Naive thymus-derived CD4-positive, alpha-beta T cell (primary cell): ENCODE measurements around the gene CIB1. TPM values are rescaled to one million over a fixed set of nuclear protein-coding genes. Genes with fewer than 3 reads are reported as not detected.
"Not testable (repeated sequence)": the region's sequence is repeated elsewhere in the genome, so short reads cannot be mapped to it uniquely, and the experiment has no call there.

Source experiments
- ATAC-seq: fragments of 150-1000 bp; cut with Tn5 transposase; 2 replicates; pipeline ENCODE4 v1.10.0; 2021; ENCODE audit warnings: mild to moderate bottlenecking, moderate library complexity
- CTCF ChIA-PET: fragments of 350-600 bp; sonication (Branson Sonifier 250); formaldehyde crosslinking; loops from one replicate; lab custom pipeline; 2021; ENCODE audit warnings: antibody characterized with exemption; lab: Charles Lee
- POLR2A ChIA-PET: fragments of 350-600 bp; sonication (Branson Sonifier 250); formaldehyde crosslinking; loops from one replicate; lab custom pipeline; 2021; ENCODE audit warnings: antibody characterized with exemption, inconsistent platforms; lab: Charles Lee
- DNase-seq, 9 donors: peaks; one replicate each; pipeline versions ENCODE4 v3.0.0 to v3.0.0-alpha.2; 2020 to 2022; ENCODE audit warnings: mixed read lengths in 1 of 9
- H3K27ac ChIP-seq: one replicate; pipeline ENCODE4 v1.7.0; 2013; ENCODE audit warnings: mild to moderate bottlenecking, low read depth, low read length, moderate library complexity
- H3K27me3 ChIP-seq, 2 donors: one replicate each; pipeline ENCODE4 v1.7.0; 2013; ENCODE audit warnings: low read length in 2 of 2, mild to moderate bottlenecking in 2 of 2, moderate library complexity in 2 of 2; ENCODE audit not compliant: control insufficient read depth in 2 of 2, insufficient read depth in 2 of 2
- H3K36me3 ChIP-seq, 3 experiments: 1 replicate in 2 of 3; 2 replicates in 1 of 3; pipeline ENCODE4 v1.7.0; 2013; ENCODE audit warnings: low read length in 3 of 3, mild to moderate bottlenecking in 3 of 3, moderate library complexity in 1 of 3; ENCODE audit not compliant: insufficient read depth in 3 of 3, control insufficient read depth in 2 of 3
- H3K4me1 ChIP-seq, 2 donors: one replicate each; pipeline ENCODE4 v1.7.0; 2013; ENCODE audit warnings: low read length in 2 of 2, mild to moderate bottlenecking in 2 of 2, moderate library complexity in 1 of 2; ENCODE audit not compliant: control insufficient read depth in 2 of 2, insufficient read depth in 2 of 2
- H3K4me3 ChIP-seq: 2 replicates; pipeline ENCODE4 v1.7.0; 2013; ENCODE audit warnings: mild to moderate bottlenecking, low read length
- H3K9me3 ChIP-seq, 3 experiments: 1 replicate in 2 of 3; 2 replicates in 1 of 3; pipeline ENCODE4 v1.7.0; 2013; ENCODE audit warnings: low read length in 3 of 3; ENCODE audit not compliant: control insufficient read depth in 2 of 3
- H3K27ac Mint-ChIP-seq, 9 donors: one replicate each; pipeline ENCODE4 v1.8.0; 2020 to 2022; ENCODE audit warnings: mixed read lengths in 9 of 9, mild to moderate bottlenecking in 8 of 9, moderate library complexity in 5 of 9, inconsistent platforms in 2 of 9
- H3K27me3 Mint-ChIP-seq, 5 donors: one replicate each; pipeline ENCODE4 v1.8.0; 2021 to 2022; ENCODE audit warnings: mixed read lengths in 5 of 5, mild to moderate bottlenecking in 1 of 5
- H3K36me3 Mint-ChIP-seq, 5 donors: one replicate each; pipeline ENCODE4 v1.8.0; 2020 to 2022; ENCODE audit warnings: mixed read lengths in 5 of 5, mild to moderate bottlenecking in 3 of 5, inconsistent platforms in 1 of 5
- H3K4me1 Mint-ChIP-seq, 7 donors: one replicate each; pipeline ENCODE4 v1.8.0; 2020 to 2022; ENCODE audit warnings: mixed read lengths in 7 of 7, mild to moderate bottlenecking in 3 of 7, inconsistent platforms in 1 of 7
- H3K4me3 Mint-ChIP-seq, 10 donors: one replicate each; pipeline ENCODE4 v1.8.0; 2020 to 2022; ENCODE audit warnings: mild to moderate bottlenecking in 10 of 10, mixed read lengths in 10 of 10, moderate library complexity in 6 of 10, inconsistent platforms in 2 of 10
- H3K9me3 Mint-ChIP-seq, 11 donors: one replicate each; pipeline ENCODE4 v1.8.0; 2020 to 2022; ENCODE audit warnings: mixed read lengths in 11 of 11, mild to moderate bottlenecking in 4 of 11, inconsistent platforms in 1 of 11, moderate library complexity in 1 of 11
- intact Hi-C, 2 donors: fragments of 100-400 bp; cut with micrococcal nuclease; formaldehyde crosslinking; loops; one replicate each; pipeline ENCODE4 v1.15.1; 2023
- polyA plus RNA-seq, 2 donors: library from polyadenylated mRNA; unstranded; fragments of 300-500 nt; fragmentation: Illumina TruSeq; gene quantifications; one replicate each; pipeline ENCODE4 v1.2.3, GENCODE V29; 2021
- total RNA-seq, 6 experiments: library from RNA in 5 of 6; stranded (reverse) in 5 of 6; gene quantifications; 1 replicate in 5 of 6; 2 replicates in 1 of 6; pipeline ENCODE4 v1.2.3 and lab custom pipeline; 2021 to 2026

CIB1 gene
- total RNA-seq (100 to 1,000 TPM in 3 of 5 experiments, 10 to 100 TPM in 2; 76.8 to 149 (median 127) TPM), polyA plus RNA-seq (100 to 1,000 TPM; 224 to 229 TPM), total RNA-seq (lab: John Stamatoyannopoulos, UW) (267 reads per million, percentile 95 among the genes with 10 or more reads in this experiment)

DNA sequence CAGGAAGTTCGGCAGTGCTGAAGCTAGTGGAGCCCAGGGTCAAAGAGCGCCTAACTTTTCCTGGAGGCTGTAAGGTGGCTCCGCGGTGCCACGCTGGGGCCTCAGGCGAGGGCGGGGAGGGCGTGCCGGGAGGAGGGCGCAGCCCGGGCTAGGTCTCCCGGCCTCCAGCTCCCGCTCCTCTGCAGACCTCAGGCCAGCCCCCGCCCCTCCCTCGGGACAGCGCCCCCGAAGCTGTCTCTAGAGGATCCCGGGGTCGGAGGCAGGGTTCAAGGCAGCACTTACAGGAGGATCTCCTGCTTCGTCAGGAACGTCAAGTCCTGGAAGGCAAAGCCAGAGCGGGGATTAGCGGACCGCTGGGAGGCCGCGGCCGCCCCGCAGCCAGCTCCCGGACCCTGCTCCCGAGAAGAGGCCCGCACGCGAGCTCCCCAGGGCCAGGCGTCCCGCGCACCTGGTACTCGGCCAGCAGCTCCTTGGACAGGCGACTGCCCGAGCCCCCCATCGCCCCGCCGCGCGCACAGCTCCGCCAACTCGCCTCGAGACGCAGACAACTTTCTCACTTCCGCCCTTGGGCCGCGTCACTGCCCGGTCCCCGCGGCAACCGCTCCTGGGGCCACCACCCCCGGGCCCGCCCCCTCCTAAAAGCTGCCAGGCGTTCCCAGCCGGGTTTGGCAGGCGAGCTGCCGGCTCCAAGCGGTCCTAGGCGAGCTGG, at the start of gene CIB1:
Gene CIB1 (minus strand): TSS at position 555 of the 709 bp plus-strand sequence. CDS start 56 bp downstream, at position 499.
- H3K4me1 Mint-ChIP-seq, result peaks cover 40 to 67% (median 57%) of the 10 kb centered on the region in 7 donors
- no peaks in the 10 kb centered on the region for H3K9me3 ChIP-seq
- POLR2A ChIA-PET, result interaction anchor here (0.6 to 7.8 kb wide), 18 partner anchors 8 to 789 kb away, joined by 3 to 95 read pairs (median 3); partner anchors contain the start of genes IDH2, NGRN, SEMA4B and TTLL13
- intact Hi-C loops, result loop anchor here (1.0 to 5.0 kb wide), 14 partner anchors 16 to 901 kb away; partner anchors contain the start of genes AP3S2 (in 2 of the 2), IDH2 (in 2 of the 2), IQGAP1 (in 2 of the 2) and NGRN (in 2 of the 2)
- H3K27ac ChIP-seq, result peak within 1 kb of the TSS; percentile 99
- CTCF ChIA-PET, result interaction anchor here (0.7 to 1.3 kb wide), 4 partner anchors 12 to 168 kb away, joined by 3 to 6 read pairs (median 4); no protein-coding TSS in a partner anchor
- no peaks in the 10 kb centered on the region for H3K9me3 Mint-ChIP-seq
- H3K4me1 ChIP-seq, result peaks cover 39 to 43% of the 10 kb centered on the region in 2 donors
- no peaks in the 10 kb centered on the region for H3K27me3 Mint-ChIP-seq
- ATAC-seq, result peak; percentile 89
- H3K27ac Mint-ChIP-seq, result peak within 1 kb of the TSS; percentile 96 to 100 (median 98)
- H3K36me3 Mint-ChIP-seq, result peaks cover 0 to 31% (median 16%) of the 10 kb centered on the region in 5 donors
- H3K27me3 ChIP-seq, result no peaks in the 10 kb centered on the region
- H3K4me3 Mint-ChIP-seq, result peak within 1 kb of the TSS; percentile 87 to 95 (median 92)
- peak in 7 of 9 donors; percentile 91 to 97 (median 95) for DNase-seq
- peak within 1 kb of the TSS; percentile 92 for H3K4me3 ChIP-seq
- H3K36me3 ChIP-seq, result peaks cover 0 to 44% (median 26%) of the 10 kb centered on the region in 3 experiments

DNA sequence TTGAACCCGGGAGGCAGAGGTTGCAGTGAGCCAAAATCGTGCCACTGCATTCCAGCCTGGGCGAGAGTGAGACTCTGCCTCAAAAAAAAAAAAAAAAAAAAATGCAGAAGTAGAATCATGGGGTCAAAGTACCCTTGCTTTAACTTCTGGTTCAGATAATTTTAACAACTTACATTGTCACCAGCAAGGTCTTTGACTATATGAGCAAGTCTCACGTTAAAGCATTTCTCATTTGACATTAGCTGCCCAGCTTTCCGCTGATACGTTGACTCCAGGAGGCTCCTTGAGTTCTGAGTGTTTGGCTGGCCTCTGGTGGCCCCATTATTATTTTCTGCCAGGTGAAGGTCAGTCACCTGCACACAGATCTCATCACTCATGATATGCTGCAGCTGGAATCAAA, 47.9 kb upstream of the CIB1 start:
- H3K27me3 Mint-ChIP-seq, DNase-seq, H3K4me3 ChIP-seq, H3K27ac ChIP-seq, H3K9me3 ChIP-seq, H3K4me3 Mint-ChIP-seq, H3K9me3 Mint-ChIP-seq, H3K4me1 ChIP-seq, H3K4me1 Mint-ChIP-seq, ATAC-seq, H3K27ac Mint-ChIP-seq, H3K27me3 ChIP-seq, intact Hi-C loops, H3K36me3 ChIP-seq, H3K36me3 Mint-ChIP-seq: not testable (repeated sequence)
- CTCF ChIA-PET, result interaction anchor here (0.6 kb wide), 2 partner anchors 541 to 706 kb away, joined by 3 to 7 read pairs; no protein-coding TSS in a partner anchor
- POLR2A ChIA-PET, result interaction anchor here (0.7 kb wide), 1 partner anchor 149 kb away, joined by 7 read pairs; no protein-coding TSS in a partner anchor

DNA sequence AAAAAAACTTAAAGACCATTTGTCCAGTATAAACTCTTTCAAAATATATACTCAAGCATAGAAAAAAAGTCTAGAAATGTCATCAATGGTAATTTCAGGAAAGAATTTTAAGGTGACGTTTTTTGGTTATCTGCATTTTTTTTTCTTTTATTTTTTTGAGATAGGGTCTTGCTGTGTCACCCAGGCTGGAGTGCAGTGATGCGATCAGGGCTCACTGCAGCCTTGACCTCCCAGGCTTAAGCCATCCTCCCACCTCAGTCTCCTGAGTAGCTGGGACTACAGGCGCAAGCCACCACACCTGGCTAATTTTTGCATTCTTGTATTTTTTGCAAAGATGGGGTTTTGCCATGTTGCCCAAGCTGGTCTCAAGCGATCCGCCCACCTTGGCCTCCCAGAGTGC, 47.0 kb upstream of the CIB1 start:
- POLR2A ChIA-PET, ATAC-seq, H3K9me3 ChIP-seq, H3K27me3 ChIP-seq, H3K27me3 Mint-ChIP-seq, H3K36me3 ChIP-seq, intact Hi-C loops, H3K4me3 Mint-ChIP-seq, H3K27ac ChIP-seq, H3K4me1 ChIP-seq, DNase-seq, H3K9me3 Mint-ChIP-seq, H3K4me1 Mint-ChIP-seq, H3K4me3 ChIP-seq, CTCF ChIA-PET, H3K36me3 Mint-ChIP-seq, H3K27ac Mint-ChIP-seq: not testable (repeated sequence)

DNA sequence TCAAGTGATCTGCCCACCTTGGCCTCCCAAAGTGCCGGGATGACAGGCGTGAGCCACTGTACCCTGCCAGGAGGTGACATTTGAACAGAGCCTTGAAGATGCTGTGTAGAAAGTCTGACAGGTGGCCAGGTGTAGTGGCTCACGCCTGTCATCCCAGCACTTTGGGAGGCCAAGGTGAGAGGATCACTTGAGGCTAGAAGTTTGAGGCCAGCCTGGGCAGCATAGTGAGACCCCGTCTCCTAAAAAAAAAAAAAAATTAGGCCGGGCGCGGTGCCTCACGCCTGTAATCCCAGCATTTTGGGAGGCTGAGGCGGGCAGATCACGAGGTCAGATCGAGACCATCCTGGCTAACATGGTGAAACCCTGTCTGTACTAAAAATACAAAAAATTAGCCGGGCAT, 44.7 kb upstream of the CIB1 start:
- H3K27ac ChIP-seq, H3K4me3 ChIP-seq, H3K27ac Mint-ChIP-seq, H3K9me3 ChIP-seq, H3K36me3 ChIP-seq, H3K36me3 Mint-ChIP-seq, H3K9me3 Mint-ChIP-seq, CTCF ChIA-PET, H3K4me3 Mint-ChIP-seq, H3K4me1 ChIP-seq, ATAC-seq, H3K27me3 ChIP-seq, H3K27me3 Mint-ChIP-seq, intact Hi-C loops: not testable (repeated sequence)
- POLR2A ChIA-PET, result interaction anchor here (0.8 kb wide), 1 partner anchor 530 kb away, joined by 4 read pairs; no protein-coding TSS in a partner anchor
- peaks cover 0 to 11% (median 8%) of the 10 kb centered on the region in 7 donors for H3K4me1 Mint-ChIP-seq
- DNase-seq, result peak in 1 of 9 donors; percentile 4

DNA sequence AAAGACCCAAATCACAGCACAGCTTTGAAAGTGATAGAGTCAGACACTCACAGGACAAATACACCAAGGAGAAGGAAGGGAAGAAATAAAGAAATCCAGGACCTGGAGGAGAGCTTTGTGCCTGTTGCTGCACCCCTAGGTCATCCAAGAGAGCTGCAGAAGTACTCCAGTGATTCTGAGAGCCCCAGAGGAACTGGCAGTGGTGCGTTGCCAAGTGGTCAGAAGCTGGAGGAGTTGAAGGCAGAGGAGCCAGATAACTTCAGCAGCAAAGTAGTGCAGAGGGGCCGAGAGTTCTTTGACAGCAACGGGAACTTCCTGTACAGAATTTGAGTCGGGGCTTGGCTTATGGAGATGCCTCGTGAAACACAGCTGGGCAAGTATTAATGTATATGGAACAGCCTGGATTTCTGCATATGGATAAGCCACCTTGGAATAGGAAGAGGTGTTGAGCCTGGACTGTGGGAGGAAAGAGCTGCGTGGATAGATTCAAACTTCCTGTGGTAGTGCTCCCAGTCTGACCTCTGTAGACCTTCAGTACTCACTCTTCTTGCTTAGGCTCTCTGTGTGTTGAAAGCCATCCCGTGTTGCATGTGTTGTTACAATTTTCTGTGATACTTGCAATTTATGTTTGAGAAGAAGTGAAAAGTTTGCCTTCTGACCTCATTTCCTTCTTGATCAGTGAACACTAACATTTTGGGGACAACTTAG, 37.9 kb upstream of the CIB1 start:
- H3K27ac Mint-ChIP-seq, result peak overlapping the region in 8 of 9 donors; percentile 47 to 83 (median 70)
- no peaks in the 10 kb centered on the region for H3K27me3 Mint-ChIP-seq
- ChIA-PET CTCF (interaction anchor here (0.5 to 1.7 kb wide), 4 partner anchors 11 to 199 kb away, joined by 3 to 8 read pairs (median 3); no protein-coding TSS in a partner anchor), POLR2A (interaction anchor here (0.6 to 0.8 kb wide), 2 partner anchors 40 to 107 kb away, joined by 3 to 4 read pairs; no protein-coding TSS in a partner anchor)
- H3K27me3 ChIP-seq, result no peaks in the 10 kb centered on the region
- H3K4me3 Mint-ChIP-seq, result peak overlapping the region in 2 of 10 donors; percentile 16 to 99
- H3K36me3 Mint-ChIP-seq, result peaks cover 20 to 47% (median 29%) of the 10 kb centered on the region in 5 donors
- peaks cover 12 to 50% (median 14%) of the 10 kb centered on the region in 3 experiments for H3K36me3 ChIP-seq
- no peak overlapping the region for H3K4me3 ChIP-seq
- peak overlapping the region; percentile 42 for H3K27ac ChIP-seq
- H3K4me1 ChIP-seq, result peaks cover 29 to 32% of the 10 kb centered on the region in 2 donors
- no peaks in the 10 kb centered on the region for H3K9me3 ChIP-seq
- no peak for DNase-seq
- intact Hi-C loops, result no loop called here
- H3K9me3 Mint-ChIP-seq, result peaks cover 0 to 3% (median 0%) of the 10 kb centered on the region in 11 donors
- ATAC-seq, result no peak
- H3K4me1 Mint-ChIP-seq, result peaks cover 41 to 74% (median 64%) of the 10 kb centered on the region in 7 donors
